Erythroblast (primary cell): Measurements from ENCODE around the gene NMT2.

ENCODE experiments used
- GATA1 ChIP-seq: IDR thresholded peaks from 2 replicates; pipeline ENCODE4 v1.6.1; 2011; ENCODE audit warnings: low read depth, mild to moderate bottlenecking, control low read depth, low read length, moderate library complexity
- POLR2A ChIP-seq: IDR thresholded peaks from 2 replicates; pipeline ENCODE4 v1.6.1; 2011; ENCODE audit warnings: mild to moderate bottlenecking, low read length

DNA sequence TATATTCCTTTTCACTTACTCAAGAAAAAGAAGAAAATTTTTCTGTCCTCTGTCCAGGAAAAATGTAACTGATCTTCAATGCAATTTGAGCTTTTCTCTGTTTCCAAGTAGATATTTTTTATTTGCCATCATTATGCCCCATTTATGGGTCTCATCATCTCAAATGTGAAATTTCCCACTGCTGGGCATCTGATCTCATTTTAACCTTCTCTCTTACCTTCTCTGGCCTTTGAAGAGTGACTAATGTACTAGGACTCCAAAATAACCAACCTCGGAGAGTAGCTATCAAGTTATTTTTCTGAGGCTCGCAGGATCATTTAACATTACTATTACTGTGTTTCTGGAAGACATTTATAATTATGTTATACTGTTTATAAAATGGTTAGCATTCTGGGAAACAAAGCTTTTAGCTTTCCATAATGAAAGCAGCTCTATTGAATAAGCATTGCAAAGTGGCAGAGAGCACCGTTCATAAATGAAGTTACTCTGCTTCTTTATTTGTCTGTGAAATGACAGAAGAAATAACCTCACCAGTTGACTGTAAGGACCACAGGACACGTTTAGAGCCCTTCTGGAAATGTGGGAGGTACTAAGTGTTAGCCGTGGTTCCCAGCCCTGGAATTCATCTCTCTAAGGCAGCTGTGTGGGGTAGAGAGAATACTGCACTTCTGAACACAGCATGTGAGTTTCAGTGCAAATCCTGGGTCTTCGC lies 33.3 kb upstream of the NMT2 start:
- TF ChIP-seq POLR2A = no peak
- no peak for TF ChIP-seq GATA1
